ENCODE measurements around the gene USP17L5.
"Not testable (repeated sequence)": the region's sequence is repeated elsewhere in the genome, so short reads cannot be mapped to it uniquely, and the experiment has no call there.

GRCh38 chr4:9324191-9324590 lies 15.0 kb upstream of the USP17L5 start:
- TF ChIP-seq, protein P1, sequence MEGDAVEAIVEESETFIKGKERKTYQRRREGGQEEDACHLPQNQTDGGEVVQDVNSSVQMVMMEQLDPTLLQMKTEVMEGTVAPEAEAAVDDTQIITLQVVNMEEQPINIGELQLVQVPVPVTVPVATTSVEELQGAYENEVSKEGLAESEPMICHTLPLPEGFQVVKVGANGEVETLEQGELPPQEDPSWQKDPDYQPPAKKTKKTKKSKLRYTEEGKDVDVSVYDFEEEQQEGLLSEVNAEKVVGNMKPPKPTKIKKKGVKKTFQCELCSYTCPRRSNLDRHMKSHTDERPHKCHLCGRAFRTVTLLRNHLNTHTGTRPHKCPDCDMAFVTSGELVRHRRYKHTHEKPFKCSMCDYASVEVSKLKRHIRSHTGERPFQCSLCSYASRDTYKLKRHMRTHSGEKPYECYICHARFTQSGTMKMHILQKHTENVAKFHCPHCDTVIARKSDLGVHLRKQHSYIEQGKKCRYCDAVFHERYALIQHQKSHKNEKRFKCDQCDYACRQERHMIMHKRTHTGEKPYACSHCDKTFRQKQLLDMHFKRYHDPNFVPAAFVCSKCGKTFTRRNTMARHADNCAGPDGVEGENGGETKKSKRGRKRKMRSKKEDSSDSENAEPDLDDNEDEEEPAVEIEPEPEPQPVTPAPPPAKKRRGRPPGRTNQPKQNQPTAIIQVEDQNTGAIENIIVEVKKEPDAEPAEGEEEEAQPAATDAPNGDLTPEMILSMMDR (IDR thresholded peaks at IDR 0.05; ENCODE audit: low read depth, low read length): not testable (repeated sequence)
- TF ChIP-seq EZH2phosphoT487 (IDR thresholded peaks at IDR 0.05; ENCODE audit: low read depth): not testable (repeated sequence)
